Measurements from ENCODE around the gene HDAC4.

The HDAC4 gene

DNA sequence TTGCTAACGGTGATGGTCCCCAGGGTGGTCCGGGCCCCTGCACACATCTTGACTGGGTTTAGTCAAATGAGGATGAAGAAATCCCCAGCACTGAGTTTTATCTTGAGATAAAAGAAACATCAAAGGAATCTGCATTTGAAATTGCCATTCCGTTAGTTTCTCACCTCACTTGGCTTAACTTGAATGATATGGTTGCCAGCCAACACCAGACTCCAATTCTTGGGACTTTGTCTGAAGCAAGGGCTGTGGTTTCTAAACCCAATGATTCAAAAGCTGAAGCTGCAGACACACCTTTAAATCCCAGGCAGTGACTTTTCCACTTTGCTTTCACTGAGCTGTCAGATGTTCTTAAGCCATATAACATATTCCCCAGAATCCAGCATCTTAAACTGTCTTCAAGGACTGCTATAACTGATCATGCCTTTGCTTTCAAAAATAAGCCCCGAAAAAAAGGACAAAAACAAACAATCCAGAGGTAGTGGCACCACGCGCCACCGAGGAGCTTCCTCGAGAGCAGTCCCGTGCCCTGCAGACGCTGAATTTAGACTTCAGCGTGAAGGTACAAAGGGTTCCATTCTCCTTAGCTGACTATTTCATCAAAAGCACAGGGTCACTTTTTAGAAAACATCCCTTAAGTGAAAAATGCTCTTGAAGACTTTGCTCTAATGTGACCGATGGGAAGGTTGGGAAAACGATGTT lies 189.3 kb downstream of the HDAC4 start:
- no peak for FAIRE-seq

- FAIRE-seq, result no peak
Measured at GRCh38 chr2:239209783-239210182, 191.0 kb downstream of the HDAC4 start.

- FAIRE-seq, result no peak
Measured at GRCh38 chr2:239208465-239209180, 192.2 kb downstream of the HDAC4 start.

GRCh38 chr2:239206851-239207250 lies 194.0 kb downstream of the HDAC4 start:
- FAIRE-seq, result no peak

DNA sequence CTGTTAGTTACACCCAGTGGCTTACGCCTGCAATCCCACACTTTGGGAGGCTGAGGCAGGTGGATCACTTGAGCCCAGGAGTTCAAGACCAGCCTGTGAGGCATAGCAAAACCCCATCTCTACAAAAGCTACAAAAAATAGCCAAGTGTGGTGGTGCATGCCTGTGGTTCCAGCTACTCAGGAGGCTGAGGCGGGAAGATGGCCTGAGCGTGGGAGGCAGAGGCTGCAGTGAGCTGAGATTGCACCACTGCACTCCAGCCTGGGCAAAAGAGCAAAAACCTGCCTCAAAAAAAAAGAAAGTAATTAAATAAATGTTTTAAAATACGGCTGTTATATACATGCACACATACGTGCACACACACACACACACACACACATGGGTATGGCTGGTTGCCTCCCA lies 194.8 kb downstream of the HDAC4 start:
- FAIRE-seq, result no peak

DNA sequence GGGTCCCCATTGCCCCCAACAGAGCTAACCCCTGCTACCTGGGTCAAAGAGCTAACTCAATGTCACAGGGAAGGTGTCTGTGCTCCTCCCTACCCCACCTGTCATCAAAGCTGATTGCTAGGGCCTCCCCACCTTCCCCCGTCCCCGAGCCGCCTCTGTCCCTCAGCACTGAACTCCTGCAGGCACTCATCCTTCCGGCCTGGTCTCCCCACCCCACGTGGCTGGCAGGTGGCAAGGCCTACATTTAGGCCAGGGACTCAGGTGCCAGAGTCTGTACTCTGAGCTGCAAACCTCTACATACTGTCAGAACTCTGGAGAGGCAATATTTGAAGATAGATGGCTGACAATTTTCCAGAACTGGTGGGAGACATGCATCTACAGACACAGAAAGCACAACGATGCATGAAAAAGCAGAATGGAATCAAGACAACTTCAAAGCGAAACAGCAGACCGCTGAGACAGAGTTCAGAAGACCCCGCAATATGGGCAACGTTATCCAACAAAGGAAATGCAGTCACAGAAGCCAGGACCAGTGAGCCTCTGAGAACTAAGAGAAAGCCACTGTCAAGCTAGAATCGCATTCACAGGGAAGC lies 195.8 kb downstream of the HDAC4 start:
- no peak for FAIRE-seq

DNA sequence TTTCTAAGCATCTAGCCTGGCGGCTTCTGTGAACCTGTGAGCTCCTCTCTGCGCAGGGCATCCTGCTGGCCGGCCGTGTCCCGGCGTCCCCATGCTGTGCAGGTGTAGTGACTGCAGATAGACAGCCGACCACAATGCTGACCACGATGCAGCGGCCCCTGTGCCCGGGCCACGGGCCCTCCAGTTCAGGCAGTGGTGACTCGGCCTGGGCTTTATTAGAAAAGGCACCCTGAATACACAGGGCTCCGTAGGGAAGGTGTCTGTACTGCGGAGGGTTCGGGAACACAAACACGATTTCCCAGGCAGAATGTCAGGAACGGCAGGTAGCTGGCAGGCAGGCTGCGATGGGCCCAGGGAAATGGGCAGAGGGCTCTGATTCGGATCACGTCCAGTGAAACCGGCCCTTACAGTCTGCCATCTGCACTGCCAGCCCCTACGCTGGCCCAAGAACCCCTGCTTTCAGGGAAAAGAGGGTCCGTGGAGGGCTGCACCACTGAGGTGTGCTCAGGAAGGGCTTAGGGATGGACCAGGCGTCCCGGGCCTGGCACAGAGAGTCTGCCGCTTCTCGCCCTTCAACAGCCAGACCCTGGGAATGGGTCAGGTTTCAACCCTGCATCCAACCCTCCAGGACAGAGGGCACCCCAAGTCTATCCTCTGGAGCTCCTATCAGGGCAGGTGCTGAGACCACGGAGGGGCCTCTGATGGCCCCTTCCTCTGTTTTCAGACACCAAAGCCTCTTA lies 196.5 kb downstream of the HDAC4 start:
- no peak for FAIRE-seq

DNA sequence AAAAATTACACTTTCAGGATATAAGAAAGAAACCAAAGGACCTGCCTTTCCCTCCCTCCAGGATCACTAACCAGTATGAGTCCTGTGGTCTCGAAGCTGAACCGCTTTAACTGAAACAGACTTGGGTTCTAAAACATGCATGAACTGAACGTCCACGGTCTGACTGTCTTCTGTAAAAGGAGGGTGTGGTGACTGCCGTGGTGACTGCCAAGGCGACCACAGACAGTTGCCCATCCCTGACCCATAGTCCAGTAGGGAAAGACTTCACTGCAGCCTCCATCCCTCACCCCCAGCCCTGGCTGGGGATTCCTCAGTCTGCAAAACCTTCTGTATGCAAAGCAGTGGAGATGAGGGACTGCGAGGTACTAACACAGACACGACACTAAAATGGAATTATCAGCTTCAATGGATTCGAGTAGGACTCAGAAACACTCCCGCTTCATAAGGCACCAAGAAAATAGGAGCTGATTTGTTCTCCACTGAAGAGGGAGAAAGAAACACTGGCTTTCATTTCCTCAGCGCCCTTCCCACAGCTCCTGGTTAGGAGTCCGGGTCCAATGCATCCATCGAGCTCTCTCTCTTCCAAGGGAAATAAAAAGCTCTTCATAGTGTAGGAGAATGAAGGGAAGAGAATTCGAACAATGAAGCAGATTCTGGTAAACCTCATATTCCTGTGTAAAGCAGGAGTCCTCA lies 197.2 kb downstream of the HDAC4 start:
- no peak for FAIRE-seq

- no peak for FAIRE-seq
Measured at GRCh38 chr2:239202836-239203235, 198.0 kb downstream of the HDAC4 start.

DNA sequence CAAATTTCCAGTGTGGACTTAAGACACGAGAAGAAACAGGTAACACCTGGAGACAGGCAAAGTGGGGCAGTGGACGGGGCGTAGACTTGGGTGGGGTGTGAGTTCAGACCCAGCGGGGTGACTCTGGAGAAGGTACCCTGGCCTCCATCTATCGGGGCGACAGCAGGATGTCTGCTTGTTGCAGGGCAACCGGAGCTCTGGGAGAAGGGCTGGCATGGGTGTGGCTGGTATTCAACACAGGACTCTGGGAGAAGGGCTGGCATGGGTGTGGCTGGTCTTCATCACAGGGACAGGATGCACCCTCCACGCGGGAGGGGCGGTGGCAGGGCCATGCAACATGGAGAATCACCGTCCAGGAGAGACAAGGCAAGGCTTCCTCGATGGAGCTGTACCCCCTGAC lies 198.5 kb downstream of the HDAC4 start:
- no peak for FAIRE-seq

DNA sequence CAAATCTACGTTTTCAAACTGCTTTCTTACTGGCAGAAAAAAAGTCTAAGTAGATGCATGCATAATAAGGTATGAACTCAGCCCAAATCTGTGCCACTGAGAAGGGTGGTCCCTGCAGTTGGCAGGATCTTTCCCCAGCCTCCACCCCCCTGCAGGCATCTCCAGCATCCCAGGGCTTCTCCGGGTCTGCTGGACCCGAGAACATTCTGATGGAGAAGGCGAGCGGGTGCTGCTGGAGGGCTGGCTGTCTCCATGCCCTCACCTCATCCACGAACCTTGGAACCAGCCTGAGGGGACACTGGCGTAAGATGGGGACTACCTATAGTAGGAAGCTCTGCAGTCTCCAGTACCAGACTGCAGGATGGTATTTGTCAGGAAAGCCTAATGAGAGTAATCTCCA lies 198.9 kb downstream of the HDAC4 start:
- no peak for FAIRE-seq

GRCh38 chr2:239201531-239201876 lies 199.3 kb downstream of the HDAC4 start:
- no peak for FAIRE-seq

GRCh38 chr2:239200646-239201530 lies 199.9 kb downstream of the HDAC4 start:
- no peak for FAIRE-seq

DNA sequence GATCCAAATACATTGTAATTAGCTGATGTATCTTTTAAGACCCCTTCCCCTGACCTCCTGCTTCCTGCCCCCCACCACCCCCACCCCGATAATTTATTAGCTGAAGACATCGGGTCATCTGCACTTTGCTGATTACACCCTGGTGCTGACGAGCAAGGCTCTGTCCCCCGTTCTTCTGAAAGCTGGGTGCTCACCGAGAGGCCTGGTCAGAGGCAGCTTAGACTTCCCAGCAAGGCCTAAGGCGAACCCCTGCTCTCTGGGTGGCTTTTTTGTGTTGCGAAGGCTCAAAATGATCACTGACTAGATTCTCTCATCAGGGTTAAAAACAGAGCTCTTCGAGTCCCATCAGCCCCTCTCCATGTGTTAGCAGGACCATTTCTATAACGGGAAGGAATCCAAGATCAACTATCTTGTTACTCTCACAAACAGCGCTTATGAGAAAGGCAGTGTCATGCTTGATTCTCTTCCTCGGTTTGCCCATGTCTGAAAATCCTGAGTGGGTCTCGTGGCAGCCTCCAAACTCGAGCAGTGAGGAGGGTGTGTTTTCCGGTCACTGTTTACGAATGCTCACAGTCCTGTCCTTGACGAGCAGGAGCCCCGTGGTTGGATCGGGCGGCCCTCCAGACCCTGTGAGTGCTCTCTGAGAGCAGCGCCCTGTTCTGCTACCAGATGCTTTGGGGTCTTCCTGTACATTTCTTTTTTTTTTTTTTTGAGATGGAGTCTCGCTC lies 201.6 kb downstream of the HDAC4 start:
- FAIRE-seq, result no peak

GRCh38 chr2:239198221-239198620 lies 202.6 kb downstream of the HDAC4 start:
- no peak for FAIRE-seq

DNA sequence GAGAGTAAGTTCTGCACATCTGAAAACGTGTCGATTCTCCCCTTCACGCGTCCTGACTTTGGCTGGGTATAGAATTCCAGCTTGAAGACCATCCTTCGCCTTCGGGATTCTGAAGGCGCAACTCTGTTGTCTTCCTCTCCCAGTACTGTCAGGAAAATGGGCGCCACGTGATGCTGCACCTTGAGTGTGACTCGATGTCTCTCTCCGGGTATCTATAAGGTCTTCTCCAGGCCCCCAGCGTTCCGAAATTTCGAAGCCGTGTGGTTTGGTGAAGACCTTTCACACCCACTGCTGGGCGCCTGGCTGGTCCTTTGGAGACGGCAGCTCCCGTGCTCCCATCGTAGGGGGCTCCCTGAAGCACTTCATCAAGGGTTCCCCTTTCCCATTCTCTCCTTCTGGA lies 203.7 kb downstream of the HDAC4 start:
- no peak for FAIRE-seq

GRCh38 chr2:239196474-239197021 lies 204.3 kb downstream of the HDAC4 start:
- FAIRE-seq, result no peak

DNA sequence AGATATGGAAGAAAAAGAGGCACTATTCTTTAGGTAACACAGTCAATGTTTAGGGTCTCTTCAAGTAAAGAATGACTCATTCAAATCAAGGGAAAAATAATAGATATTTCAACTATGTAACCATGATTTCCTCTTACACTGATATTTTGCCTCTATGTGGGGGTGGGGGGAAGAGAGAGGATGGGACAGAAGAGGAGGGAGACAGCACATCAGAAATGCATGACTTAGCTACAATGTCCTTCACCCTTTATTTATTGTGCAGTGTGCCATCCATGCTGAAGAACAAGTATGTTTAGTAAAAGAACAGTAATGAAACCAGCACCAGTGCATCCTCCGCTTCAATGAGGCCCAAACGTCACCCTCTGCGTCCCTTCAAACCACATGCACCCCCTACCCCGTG lies 204.8 kb downstream of the HDAC4 start:
- FAIRE-seq, result no peak

DNA sequence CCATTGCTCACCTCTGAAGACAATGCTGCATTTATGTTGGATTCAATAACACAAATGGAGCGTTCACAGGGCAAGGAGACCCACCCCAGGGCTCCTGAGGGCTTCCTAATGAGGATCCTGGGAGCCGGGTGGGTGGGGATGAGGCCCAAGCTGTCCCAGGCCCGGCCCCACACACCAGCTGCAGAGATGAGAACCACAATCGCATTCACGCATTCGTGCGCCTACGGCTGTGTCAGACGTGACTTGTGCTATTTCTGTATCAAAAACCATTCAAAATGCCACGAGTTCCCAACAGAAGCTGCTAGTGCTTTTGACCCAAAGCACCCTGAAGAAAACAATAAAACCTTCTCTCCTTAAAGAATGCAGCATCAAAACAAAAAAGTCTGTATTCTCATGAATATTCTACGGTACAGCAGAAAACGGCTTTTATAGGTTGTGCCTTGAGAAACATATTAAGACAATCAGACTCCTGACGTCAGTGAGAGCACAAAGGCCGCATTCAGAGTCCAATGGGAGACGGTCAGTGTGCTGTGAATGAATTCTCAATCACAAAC lies 205.4 kb downstream of the HDAC4 start:
- FAIRE-seq, result no peak

DNA sequence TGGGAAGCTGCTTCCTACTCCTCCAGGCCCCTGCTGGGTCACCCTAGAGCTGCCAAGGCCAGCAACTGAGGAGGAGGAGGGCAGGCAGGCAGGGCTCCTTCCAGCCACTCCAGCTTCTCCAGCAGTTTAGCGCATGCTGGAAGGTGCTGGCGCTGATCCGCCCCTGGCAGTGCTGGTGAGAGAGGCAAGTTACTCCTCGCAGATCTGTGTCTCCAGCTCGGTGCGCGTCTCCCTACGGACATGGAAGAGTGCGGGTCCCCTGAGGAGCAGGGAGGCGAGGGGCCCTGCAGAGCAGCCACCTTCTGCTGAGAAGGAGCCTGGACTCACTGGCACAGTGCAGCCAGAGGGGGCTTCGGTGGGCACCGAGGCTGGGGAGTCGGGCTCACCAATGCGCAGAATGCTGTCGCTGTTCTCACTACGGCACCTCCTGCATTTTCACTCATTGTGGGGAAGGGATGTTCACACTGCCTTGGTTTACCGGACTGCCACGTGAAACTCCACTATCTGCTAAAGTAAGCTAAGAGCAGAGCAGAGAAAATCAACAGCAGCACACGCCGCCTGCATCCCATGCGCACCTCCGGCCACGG lies 206.0 kb downstream of the HDAC4 start:
- no peak for FAIRE-seq

Data from TTC549 (cell line).